Neuron (in vitro differentiated cells): ENCODE results near the gene MTCH1.

Experiments used
- H2AFZ ChIP-seq: one replicate; pipeline ENCODE4 v1.6.1; 2013; ENCODE audit warnings: low read depth, mild to moderate bottlenecking, inconsistent platforms, low read length, moderate library complexity
- H3K27me3 ChIP-seq: one replicate; pipeline ENCODE4 v1.6.1; 2013; ENCODE audit warnings: low read length; ENCODE audit not compliant: insufficient read depth
- H3K36me3 ChIP-seq: one replicate; pipeline ENCODE4 v1.6.1; 2013; ENCODE audit warnings: low read length; ENCODE audit not compliant: insufficient read depth
- H3K4me1 ChIP-seq: one replicate; pipeline ENCODE4 v1.6.1; 2013; ENCODE audit warnings: low read length; ENCODE audit not compliant: insufficient read depth
- H3K4me3 ChIP-seq: 2 replicates; pipeline ENCODE4 v1.5.1; 2013; ENCODE audit warnings: mild to moderate bottlenecking, low read length, moderate library complexity
- H3K9me3 ChIP-seq: one replicate; pipeline ENCODE4 v1.6.1; 2013; ENCODE audit warnings: low read length

Gene MTCH1

DNA sequence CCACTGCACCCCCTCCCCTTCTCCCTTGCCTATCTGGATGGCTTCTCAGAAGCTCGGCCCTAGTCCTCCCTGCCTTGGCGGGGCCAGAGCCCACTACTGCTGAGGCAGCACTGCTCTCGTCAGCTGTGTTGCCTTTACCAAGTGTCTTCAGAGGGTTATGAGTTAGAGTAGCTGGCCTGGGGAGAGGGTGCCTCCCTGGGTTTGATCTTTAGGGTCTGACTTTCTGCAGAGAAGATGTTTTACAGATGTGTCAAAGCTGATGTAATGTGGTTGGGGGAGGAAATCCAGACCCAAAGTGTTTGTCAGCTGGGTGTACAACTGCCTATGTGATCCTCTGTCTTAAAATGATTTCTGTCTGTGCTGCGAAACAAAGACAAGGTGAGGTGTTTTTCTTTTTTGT lies 61.9 kb downstream of the MTCH1 start:
- H3K9me3 ChIP-seq, result no peaks in the 10 kb centered on the region
- no peak overlapping the region for H3K4me3 ChIP-seq
- no peak overlapping the region for H2AFZ ChIP-seq
- no peaks in the 10 kb centered on the region for H3K4me1 ChIP-seq
- H3K27me3 ChIP-seq, result no peaks in the 10 kb centered on the region
- peaks cover 29% of the 10 kb centered on the region for H3K36me3 ChIP-seq

DNA sequence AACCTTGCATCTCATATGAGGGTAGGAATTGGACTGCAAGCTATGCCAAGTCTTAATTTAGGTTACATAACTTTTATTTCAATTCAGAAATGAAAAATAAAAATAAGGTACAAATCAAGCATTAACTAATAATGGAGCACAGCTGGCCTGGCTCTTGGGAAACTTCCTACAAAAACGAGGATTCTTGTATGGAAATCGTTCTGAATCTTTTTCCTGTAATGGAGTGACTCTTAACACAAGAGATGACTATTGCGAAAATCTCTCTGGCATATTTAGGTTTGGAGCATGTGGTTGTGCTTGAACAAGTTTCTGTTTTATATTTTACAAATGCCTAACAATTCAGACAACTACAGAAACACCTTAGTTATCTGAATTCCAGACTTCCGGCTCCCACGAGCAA lies 65.5 kb downstream of the MTCH1 start:
- no peaks in the 10 kb centered on the region for H3K27me3 ChIP-seq
- H3K4me1 ChIP-seq, result no peaks in the 10 kb centered on the region
- H2AFZ ChIP-seq, result no peak overlapping the region
- no peaks in the 10 kb centered on the region for H3K9me3 ChIP-seq
- H3K4me3 ChIP-seq, result no peak overlapping the region
- H3K36me3 ChIP-seq, result peaks cover 40% of the 10 kb centered on the region

GRCh38 chr6:36920049-36920448 lies 65.9 kb downstream of the MTCH1 start:
- no peak overlapping the region for H3K4me3 ChIP-seq
- no peaks in the 10 kb centered on the region for H3K4me1 ChIP-seq
- no peaks in the 10 kb centered on the region for H3K9me3 ChIP-seq
- no peak overlapping the region for H2AFZ ChIP-seq
- no peaks in the 10 kb centered on the region for H3K27me3 ChIP-seq
- H3K36me3 ChIP-seq, result peaks cover 42% of the 10 kb centered on the region
